A549 (cell line): Measurements from ENCODE around the gene TFDP1.

Experiments
- CTCF ChIP-seq: fragments of >200 bp; sonication (Bioruptor Twin); formaldehyde crosslinking; IDR thresholded peaks from 3 replicates; pipeline ENCODE4 v1.5.1; 2016
- HOXA7 ChIP-seq: fragments of 250-450 bp; sonication (Bioruptor Pico); IDR thresholded peaks from 2 replicates; pipeline ENCODE4 v1.5.0; 2020; ENCODE audit warnings: mild to moderate bottlenecking, moderate library complexity
- POLR2A ChIP-seq: IDR thresholded peaks from 2 replicates; pipeline ENCODE4 v1.6.1; 2012; ENCODE audit warnings: mild to moderate bottlenecking, low read length
- ZC3H11A ChIP-seq: fragments of 450-650 bp; IDR thresholded peaks from 2 replicates; pipeline ENCODE4 v1.6.1; 2014; ENCODE audit warnings: antibody characterized with exemption, mild to moderate bottlenecking
- TF ChIP-seq, protein P1 (sequence below): fragments of 200-600 bp; sonication (generic); IDR thresholded peaks from 2 replicates; pipeline ENCODE4 v1.6.1; 2016; ENCODE audit warnings: antibody characterized with exemption, mild to moderate bottlenecking, moderate library complexity

DNA sequence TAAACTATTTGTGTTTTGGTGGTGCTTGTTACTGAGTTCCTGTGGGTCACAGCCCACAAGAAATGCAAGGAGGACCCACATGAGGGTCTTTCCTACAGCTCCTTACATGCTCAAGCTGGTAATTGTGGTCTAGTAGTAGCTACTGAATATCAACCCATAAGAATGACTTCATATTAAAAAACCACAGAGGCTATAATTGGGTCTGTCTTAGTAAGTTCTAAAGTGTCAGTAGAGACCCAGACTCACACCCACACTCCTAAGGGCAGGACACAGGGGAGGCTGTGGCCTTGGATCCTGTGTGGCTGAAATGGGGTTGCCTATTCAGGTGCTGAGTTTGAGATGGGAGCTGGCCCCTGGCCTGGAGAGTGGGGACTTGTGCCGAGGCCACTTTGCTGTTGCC lies 19.6 kb downstream of the TFDP1 start:
- TF ChIP-seq POLR2A: no peak
- no peak for TF ChIP-seq HOXA7
- no peak for TF ChIP-seq CTCF
- TF ChIP-seq, protein P1, sequence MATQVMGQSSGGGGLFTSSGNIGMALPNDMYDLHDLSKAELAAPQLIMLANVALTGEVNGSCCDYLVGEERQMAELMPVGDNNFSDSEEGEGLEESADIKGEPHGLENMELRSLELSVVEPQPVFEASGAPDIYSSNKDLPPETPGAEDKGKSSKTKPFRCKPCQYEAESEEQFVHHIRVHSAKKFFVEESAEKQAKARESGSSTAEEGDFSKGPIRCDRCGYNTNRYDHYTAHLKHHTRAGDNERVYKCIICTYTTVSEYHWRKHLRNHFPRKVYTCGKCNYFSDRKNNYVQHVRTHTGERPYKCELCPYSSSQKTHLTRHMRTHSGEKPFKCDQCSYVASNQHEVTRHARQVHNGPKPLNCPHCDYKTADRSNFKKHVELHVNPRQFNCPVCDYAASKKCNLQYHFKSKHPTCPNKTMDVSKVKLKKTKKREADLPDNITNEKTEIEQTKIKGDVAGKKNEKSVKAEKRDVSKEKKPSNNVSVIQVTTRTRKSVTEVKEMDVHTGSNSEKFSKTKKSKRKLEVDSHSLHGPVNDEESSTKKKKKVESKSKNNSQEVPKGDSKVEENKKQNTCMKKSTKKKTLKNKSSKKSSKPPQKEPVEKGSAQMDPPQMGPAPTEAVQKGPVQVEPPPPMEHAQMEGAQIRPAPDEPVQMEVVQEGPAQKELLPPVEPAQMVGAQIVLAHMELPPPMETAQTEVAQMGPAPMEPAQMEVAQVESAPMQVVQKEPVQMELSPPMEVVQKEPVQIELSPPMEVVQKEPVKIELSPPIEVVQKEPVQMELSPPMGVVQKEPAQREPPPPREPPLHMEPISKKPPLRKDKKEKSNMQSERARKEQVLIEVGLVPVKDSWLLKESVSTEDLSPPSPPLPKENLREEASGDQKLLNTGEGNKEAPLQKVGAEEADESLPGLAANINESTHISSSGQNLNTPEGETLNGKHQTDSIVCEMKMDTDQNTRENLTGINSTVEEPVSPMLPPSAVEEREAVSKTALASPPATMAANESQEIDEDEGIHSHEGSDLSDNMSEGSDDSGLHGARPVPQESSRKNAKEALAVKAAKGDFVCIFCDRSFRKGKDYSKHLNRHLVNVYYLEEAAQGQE: no peak
- no peak for TF ChIP-seq ZC3H11A
